ENCODE data around the gene SLC22A23. TPM values are rescaled to one million over a fixed set of nuclear protein-coding genes. Genes with fewer than 3 reads are reported as not detected.

SLC22A23 gene
- total RNA-seq, 4 donors from 2014 or later, result 8.3 to 22.5 (median 12.8) TPM

GRCh38 chr6:3312604-3313231, 144.1 kb downstream of the SLC22A23 start:
- ATAC-seq (ENCODE audit: low FRiP score) (no peak), DNase-seq (ENCODE audit: low spot score) (no peak)
- no peak for TF ChIP-seq CTCF (IDR thresholded peaks at IDR 0.05)

- no peak for TF ChIP-seq CTCF (IDR thresholded peaks at IDR 0.05)
- ATAC-seq (ENCODE audit: low FRiP score) (no peak), DNase-seq (ENCODE audit: low spot score) (no peak)
Observed at GRCh38 chr6:3311826-3312225, 145.0 kb downstream of the SLC22A23 start.

- no peak for DNase-seq (ENCODE audit: low spot score)
- ATAC-seq (ENCODE audit: low FRiP score), result no peak
Observed at GRCh38 chr6:3310703-3311102, 146.1 kb downstream of the SLC22A23 start.

GRCh38 chr6:3310051-3310448, 146.8 kb downstream of the SLC22A23 start:
- TF ChIP-seq CTCF (IDR thresholded peaks at IDR 0.05), result no peak
- ATAC-seq (ENCODE audit: low FRiP score), result no peak
- DNase-seq (ENCODE audit: low spot score), result no peak

More at GRCh38 chr6:3310703-3311102, 146.1 kb downstream of the SLC22A23 start:
- TF ChIP-seq CTCF (IDR thresholded peaks at IDR 0.05), result no peak

GRCh38 chr6:3309391-3310050, 147.3 kb downstream of the SLC22A23 start:
- DNase-seq (ENCODE audit: low spot score) (peak; percentile 18), ATAC-seq (ENCODE audit: low FRiP score) (no peak)
- TF ChIP-seq CTCF (IDR thresholded peaks at IDR 0.05), result no peak

GRCh38 chr6:3308106-3308505, 148.7 kb downstream of the SLC22A23 start:
- DNase-seq (ENCODE audit: low spot score), result no peak
- no peak for ATAC-seq (ENCODE audit: low FRiP score)
- TF ChIP-seq CTCF (IDR thresholded peaks at IDR 0.05), result no peak

- no peak for ATAC-seq (ENCODE audit: low FRiP score)
- TF ChIP-seq CTCF (IDR thresholded peaks at IDR 0.05), result no peak
- no peak for DNase-seq (ENCODE audit: low spot score)
Observed at GRCh38 chr6:3307436-3307835, 149.4 kb downstream of the SLC22A23 start.

All from omental fat pad (tissue), 4 donors.